ENCODE measurements around the gene SLC15A2.

The SLC15A2 gene

DNA sequence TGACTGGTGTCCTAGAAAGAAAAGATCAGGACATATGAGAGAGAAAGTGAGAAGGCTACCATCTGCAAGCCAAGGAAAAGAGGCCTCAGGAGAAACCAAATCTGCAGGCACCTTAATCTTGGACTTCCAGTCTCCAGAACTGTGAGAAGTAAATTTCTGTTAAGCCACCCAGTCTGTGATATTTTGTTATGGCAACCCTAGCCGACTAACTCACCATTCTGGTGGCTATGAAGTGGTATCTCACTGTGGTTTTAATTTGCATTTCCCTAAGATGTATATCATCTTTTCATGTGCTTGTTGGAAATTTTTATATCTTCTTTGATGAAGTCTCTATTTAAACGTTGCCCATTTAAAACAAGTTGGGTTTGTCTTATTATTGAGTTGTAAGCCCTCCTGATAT lies 87.3 kb downstream of the SLC15A2 start:
- DNase-seq (ENCODE audit: low read depth in 2 of 2): no peak

DNA sequence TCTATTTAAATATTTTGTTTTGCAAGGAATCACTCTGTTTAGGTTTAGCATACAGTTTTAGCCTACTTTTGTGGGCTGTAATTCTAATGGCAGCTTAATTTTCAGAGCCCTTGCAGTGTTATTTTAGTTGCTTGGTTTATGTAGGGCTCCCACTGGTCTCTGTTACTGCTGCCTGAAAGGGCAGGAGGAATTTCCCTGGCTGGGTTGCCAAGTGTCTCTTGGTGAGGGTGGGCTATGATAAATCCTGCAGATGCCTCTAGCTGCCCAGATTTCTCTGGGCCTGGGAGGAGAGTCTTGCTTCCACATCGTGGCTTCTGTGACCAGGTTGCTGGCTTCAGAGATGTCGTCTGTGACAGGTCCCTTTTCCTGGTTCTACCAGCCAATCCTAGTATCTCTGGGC lies 91.6 kb downstream of the SLC15A2 start:
- no peak for DNase-seq (ENCODE audit: low read depth in 2 of 2)

DNA sequence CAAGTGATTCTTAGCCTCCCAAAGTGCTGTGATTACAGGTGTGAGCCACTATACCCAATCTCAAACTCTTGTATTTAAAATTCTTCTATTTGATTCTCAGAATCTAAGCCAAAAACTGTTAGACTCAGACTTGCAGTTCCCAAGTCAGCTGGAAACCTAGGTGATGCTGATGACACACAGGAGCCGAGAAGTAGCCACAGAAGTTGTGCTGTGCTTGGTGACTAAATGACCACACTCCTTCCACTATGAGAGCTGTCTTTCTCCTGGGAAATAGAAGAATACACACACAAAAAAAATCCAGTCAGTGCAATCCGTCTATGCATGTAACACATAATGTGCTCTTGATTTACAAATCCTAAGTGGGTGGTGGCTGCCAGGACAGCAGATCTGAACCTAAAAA lies 93.9 kb downstream of the SLC15A2 start:
- DNase-seq (ENCODE audit: low read depth in 2 of 2): no peak

DNA sequence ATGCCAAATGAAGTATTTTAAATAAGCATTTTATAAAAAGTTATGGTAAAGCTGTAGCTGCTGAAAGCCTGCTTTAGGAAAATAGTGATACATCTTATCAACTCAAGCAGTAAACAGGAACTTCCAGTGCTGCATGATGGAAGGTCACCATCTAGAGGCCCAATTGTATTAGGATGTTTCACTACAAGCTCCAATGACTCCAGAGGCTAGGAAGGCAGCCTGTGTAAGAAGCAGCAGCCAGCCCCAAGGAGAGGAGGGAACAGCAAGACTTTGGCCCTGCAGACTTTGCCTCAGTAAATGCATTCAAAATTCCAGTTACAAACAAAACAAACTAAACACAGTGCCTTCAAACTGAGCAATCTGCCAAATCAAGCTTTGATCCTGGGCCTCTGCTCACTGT lies 95.7 kb downstream of the SLC15A2 start:
- DNase-seq (ENCODE audit: low read depth in 2 of 2): no peak

DNA sequence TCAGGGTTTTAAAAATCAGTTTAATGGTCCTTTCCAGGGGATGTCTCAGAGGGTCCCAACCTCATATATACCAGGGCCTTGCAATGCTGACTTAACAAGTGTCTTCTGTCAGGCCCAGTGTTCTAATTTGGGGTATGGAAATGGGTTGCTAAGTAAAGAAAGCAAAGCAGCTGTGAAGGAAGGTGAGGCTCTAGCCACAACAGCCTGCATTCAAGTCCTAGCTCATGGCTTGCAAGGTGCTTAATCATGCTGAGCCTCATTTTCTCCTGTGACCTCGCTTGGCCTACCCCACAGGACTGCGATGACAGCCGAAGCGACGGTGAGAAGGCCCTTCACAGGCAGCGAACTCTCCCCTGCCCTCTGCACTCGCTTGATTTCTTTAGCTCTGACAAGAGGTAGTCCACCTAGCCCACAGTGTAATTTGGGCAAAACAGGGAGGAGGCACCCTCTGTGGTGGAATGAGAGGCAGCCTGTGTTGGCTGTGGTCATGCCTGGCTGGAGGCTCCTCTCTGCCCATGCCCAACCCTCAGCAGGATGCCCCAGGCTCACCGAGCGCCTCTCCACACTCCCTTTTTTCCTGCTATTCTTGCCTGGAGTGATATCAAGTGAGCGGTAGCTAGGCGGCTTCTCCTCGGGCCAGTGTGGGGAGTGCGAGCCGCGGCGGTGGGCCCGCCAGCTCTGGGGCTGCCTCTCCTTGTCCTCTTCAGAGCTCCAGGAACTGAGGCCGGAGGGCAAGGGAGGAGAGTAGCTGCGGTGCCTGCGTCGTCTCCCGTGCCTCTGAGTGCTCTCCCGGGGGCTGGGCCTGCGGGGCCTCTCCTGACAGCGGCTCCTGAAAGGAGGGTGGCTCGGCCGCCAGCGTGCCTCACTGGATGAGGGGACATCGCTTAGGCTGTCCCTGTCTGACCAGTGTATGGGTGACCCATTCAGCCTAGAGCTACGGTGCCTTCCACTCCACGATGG lies 98.7 kb downstream of the SLC15A2 start:
- no peak for DNase-seq (ENCODE audit: low read depth in 2 of 2)

All from stimulated activated CD8-positive, alpha-beta memory T cell treated with anti-CD3 and anti-CD28 coated beads, Interleukin-2, amount 100 ng/mL, for 1 hour (primary cell).